HG03469 (cell line): ENCODE measurements around the gene OR2K2.
"Not testable (repeated sequence)": the region's sequence is repeated elsewhere in the genome, so short reads cannot be mapped to it uniquely, and the experiment has no call there.

Experiments
- ATAC-seq: cut with Tn5 transposase; IDR thresholded peaks from one replicate; pipeline ENCODE4 v1.9.1; 2021; ENCODE audit warnings: mild to moderate bottlenecking, moderate library complexity, moderate number of reproducible peaks; ENCODE audit not compliant: unreplicated experiment

The OR2K2 gene

GRCh38 chr9:111298731-111299598 lies 31.1 kb downstream of the OR2K2 start:
- no peak for ATAC-seq

- no peak for ATAC-seq
Measured at GRCh38 chr9:111298111-111298510, 31.9 kb downstream of the OR2K2 start.

GRCh38 chr9:111297066-111297824 lies 32.8 kb downstream of the OR2K2 start:
- no peak for ATAC-seq

GRCh38 chr9:111294691-111295451 lies 35.2 kb downstream of the OR2K2 start:
- ATAC-seq, result no peak

- ATAC-seq, result no peak
Measured at GRCh38 chr9:111287127-111287526, 42.9 kb downstream of the OR2K2 start.

- no peak for ATAC-seq
Measured at GRCh38 chr9:111284703-111285102, 45.3 kb downstream of the OR2K2 start.

GRCh38 chr9:111282845-111283244 lies 47.2 kb downstream of the OR2K2 start:
- ATAC-seq, result no peak

- not testable (repeated sequence) for ATAC-seq
Measured at GRCh38 chr9:111280795-111281194, 49.2 kb downstream of the OR2K2 start.
